ELF-1 (cell line): ENCODE results near the gene HNRNPAB.
"Not testable (repeated sequence)": the region's sequence is repeated elsewhere in the genome, so short reads cannot be mapped to it uniquely, and the experiment has no call there.

Experiments
- DNase-seq: peaks from one replicate; pipeline ENCODE4 v3.0.0-alpha.2; 2016; ENCODE audit warnings: low read depth, low spot score

HNRNPAB gene

DNA sequence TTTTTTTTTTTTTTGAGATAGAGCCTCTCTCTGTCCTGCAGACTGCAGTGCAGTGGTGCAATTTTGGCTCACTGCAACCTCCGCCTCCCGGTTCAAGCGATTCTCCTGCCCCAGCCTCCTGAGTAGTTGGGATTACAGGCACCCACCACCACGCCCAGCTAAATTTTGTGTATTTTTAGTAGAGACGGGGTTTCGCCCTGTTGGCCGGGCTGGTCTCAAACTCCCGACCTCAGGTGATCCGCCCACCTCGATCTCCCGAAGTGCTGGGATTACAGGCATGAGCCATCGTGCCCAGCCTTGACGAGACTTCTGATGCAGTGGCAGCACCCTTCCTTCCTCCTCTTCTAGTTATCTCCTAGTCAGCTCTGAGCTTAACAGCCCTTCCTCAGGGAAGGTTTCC lies 24.8 kb downstream of the HNRNPAB start:
- not testable (repeated sequence) for DNase-seq

- no peak for DNase-seq
Measured at GRCh38 chr5:178229861-178230260, 25.5 kb downstream of the HNRNPAB start.

- no peak for DNase-seq
Measured at GRCh38 chr5:178230879-178231538, 26.7 kb downstream of the HNRNPAB start.

- DNase-seq = no peak
Measured at GRCh38 chr5:178231539-178232123, 27.3 kb downstream of the HNRNPAB start.

GRCh38 chr5:178232124-178232919 lies 28.0 kb downstream of the HNRNPAB start, which contains the start of gene PHYKPL:
Gene PHYKPL, minus strand, starts transcription at chr5:178232802. Its CDS starts 252 bp downstream, at chr5:178232550.
- peak; percentile 74 for DNase-seq

- no peak for DNase-seq
Measured at GRCh38 chr5:178232920-178233429, 28.6 kb downstream of the HNRNPAB start.

DNA sequence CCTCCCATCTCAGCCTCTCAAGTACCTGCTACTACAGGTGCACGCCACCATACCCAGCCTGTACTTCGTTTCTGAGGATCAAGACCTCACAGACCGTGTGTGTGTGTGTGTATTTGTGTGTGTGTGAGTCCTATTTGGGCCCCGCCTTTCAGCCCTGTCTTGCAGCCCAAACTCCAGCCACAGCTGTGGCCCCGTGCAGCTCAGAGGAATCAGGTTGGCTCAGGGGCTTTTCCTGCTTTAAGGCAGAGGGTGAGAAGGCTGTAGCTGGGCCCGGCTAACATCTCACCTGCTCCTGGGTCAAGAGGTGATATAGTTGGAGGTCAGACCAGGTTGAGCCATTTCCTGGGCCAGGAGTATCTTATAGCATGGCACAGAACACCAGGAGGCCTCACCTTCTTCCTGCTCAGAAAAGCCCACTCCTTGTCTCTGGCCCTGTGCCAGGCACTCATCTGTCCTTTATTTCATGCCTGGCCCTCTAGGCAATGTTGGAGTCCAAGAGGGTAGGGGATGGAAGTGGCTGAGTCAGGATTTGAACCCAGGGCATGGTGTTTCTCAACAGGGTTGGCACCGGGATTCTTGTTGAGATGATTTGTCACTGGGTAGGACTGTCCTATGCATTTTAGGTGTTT lies 29.9 kb downstream of the HNRNPAB start:
- no peak for DNase-seq

- peak; percentile 89 for DNase-seq
Measured at GRCh38 chr5:178234750-178235587, 30.6 kb downstream of the HNRNPAB start.

- no peak for DNase-seq
Measured at GRCh38 chr5:178235588-178235974, 31.2 kb downstream of the HNRNPAB start.

GRCh38 chr5:178236126-178236525 lies 31.8 kb downstream of the HNRNPAB start:
- no peak for DNase-seq

GRCh38 chr5:178236679-178237078 lies 32.3 kb downstream of the HNRNPAB start:
- DNase-seq = no peak

DNA sequence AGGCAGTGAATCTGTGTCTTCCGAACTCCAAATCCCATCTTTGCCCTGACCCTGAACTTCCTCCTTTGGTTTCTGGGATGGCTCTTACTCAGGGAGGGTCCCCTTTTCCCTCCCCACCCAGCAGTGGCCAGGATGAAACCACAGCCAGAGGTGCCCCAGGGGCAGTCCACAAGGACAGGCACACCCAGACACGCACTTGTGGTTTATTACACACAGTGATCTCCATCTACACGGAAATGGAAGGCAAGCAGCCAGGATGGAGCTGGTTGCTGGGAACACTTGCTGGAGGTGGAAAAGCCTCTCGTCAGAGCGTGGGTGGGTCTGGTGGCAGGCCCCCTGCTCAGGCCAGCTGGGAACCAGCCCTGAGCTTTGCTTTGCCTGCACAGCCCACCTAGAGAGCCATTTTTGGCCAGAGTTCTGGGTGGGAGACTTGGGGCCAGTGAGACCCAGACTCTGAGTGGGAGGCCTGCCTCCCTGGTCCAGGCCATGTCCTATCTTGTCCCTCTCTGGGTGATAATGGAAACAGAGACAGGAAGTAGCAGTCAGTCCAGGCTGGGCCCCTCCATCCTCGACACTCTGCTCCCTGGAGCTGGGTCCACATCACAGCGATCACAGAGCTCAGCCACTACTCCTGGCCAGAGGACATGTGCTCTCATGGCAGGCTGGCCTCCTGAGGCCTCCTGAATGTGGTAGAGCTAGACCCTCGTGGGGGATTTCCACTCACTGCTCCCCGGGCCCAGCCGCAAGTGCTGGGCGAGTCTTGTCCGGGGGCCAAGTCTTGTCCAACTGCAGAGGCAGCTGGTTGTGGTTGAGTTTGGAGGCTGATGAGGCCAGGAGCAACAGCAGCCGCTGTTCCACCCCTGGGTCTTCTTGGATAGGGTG lies 33.3 kb downstream of the HNRNPAB start:
- DNase-seq = no peak

- DNase-seq = no peak
Measured at GRCh38 chr5:178238313-178238635, 33.9 kb downstream of the HNRNPAB start.

- DNase-seq = no peak
Measured at GRCh38 chr5:178238711-178239592, 34.6 kb downstream of the HNRNPAB start.

DNA sequence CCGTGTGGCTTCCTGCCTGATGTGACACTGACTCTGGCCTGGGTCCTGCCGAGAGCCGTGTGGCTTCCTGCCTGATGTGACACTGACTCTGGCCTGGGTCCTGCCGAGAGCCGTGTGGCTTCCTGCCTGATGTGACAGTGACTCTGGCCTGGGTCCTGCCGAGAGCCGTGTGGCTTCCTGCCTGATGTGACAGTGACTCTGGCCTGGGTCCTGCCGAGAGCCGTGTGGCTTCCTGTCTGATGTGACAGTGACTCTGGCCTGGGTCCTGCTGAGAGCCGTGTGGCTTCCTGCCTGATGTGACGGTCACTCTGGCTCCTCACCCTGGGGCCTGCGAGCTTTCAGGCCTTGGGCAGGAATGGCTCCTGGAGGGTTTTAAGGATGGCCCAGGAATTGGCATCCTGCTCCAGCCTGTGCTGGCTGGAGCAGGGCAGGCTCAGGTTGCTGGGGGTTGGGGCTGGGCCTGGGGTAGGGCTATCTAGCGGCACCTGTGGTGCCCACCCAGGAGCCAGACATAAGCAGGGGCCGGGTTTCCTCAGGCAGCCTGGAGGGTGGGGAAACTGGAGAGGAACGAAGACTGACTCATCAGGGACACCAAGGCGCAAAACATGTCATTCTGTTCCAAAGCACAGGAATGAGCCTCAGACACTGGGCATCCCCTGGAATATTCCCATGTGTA lies 35.4 kb downstream of the HNRNPAB start:
- DNase-seq = not testable (repeated sequence)

GRCh38 chr5:178240341-178240741 lies 36.0 kb downstream of the HNRNPAB start:
- no peak for DNase-seq

DNA sequence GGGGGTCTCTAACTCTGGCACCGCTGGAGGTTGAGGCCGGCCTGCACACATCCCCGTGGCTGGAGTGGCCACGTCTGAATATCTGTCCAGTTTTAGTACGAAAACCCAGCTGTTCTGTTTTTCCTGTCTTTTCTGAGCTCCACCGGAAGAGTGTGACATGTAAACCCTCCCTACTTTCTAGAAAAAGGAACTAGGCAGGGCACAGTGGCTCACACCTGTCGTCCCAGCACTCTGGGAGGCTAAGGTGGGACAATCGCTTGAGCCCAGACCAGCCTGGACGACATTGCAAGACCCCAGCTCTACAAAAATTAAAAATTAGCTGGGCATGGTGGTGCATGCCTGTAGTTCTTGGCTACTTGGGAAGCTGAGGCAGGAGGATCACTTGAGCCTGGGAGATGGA lies 36.4 kb downstream of the HNRNPAB start:
- no peak for DNase-seq

GRCh38 chr5:178241231-178241663 lies 36.9 kb downstream of the HNRNPAB start:
- DNase-seq = no peak
